ENCODE data around the gene SPEG. TPM values are rescaled to one million over a fixed set of nuclear protein-coding genes. Genes with fewer than 3 reads are reported as not detected.

SPEG gene
- total RNA-seq, 2 experiments from 2014 or later = 0.46 TPM; not detected in 1

GRCh38 chr2:219488844-219489194 is 54.2 kb downstream of the SPEG start:
- Histone ChIP-seq H3K27ac (ENCODE audit: low read depth, low read length, poor library complexity, severe bottlenecking) (no peak overlapping the region), H3K9me2 (ENCODE audit: insufficient read depth, low read length) (no peaks in the 10 kb centered on the region), H2AFZ (ENCODE audit: low read length) (no peak overlapping the region), H3K9me3 (ENCODE audit: low read length) (no peaks in the 10 kb centered on the region), H4K20me1 (ENCODE audit: insufficient read depth, low read length) (no peaks in the 10 kb centered on the region), H3K4me2 (ENCODE audit: low read length) (no peak overlapping the region), H3K79me2 (ENCODE audit: insufficient read depth, low read depth, low read length) (no peaks in the 10 kb centered on the region), H3K4me1 (ENCODE audit: insufficient read depth, low read length, poor library complexity, severe bottlenecking) (no peaks in the 10 kb centered on the region), H3K4me3 (ENCODE audit: low read depth, low read length, poor library complexity, severe bottlenecking) (no peak overlapping the region), H3K36me3 (ENCODE audit: insufficient read depth, low read length) (no peaks in the 10 kb centered on the region)
- ChIA-PET POLR2A (interaction anchor here (0.7 kb wide), 1 partner anchor 159 kb away, joined by 3 read pairs; no protein-coding TSS in a partner anchor), CTCF (ENCODE audit: unreplicated experiment) (interaction anchor here (0.6 to 0.7 kb wide), 3 partner anchors 63 to 243 kb away, joined by 3 to 10 read pairs (median 3); partner anchors contain the start of gene DNPEP)
- TF ChIP-seq EZH2phosphoT487 (IDR thresholded peaks at IDR 0.05; ENCODE audit: borderline replicate concordance, low read depth, low read length) = no peak
- no peak for TF ChIP-seq CTCF (conservative IDR thresholded peaks at IDR 0.05; ENCODE audit: low read length)
- DNase-seq (ENCODE audit: low spot score) = no peak
- BruUV-seq (replicated peaks) = no TSS peak
- intact Hi-C loops (cut with micrococcal nuclease; ENCODE audit: unreplicated experiment) = no loop called here

- POLR2A ChIA-PET = no interaction called here
- no peaks in the 10 kb centered on the region for H3K9me3 ChIP-seq (ENCODE audit: low read length)
- no peaks in the 10 kb centered on the region for H3K79me2 ChIP-seq (ENCODE audit: insufficient read depth, low read depth, low read length)
- no peak overlapping the region for H3K4me2 ChIP-seq (ENCODE audit: low read length)
- no peaks in the 10 kb centered on the region for H3K36me3 ChIP-seq (ENCODE audit: insufficient read depth, low read length)
- TF ChIP-seq EZH2phosphoT487 (IDR thresholded peaks at IDR 0.05; ENCODE audit: borderline replicate concordance, low read depth, low read length) (no peak), CTCF (conservative IDR thresholded peaks at IDR 0.05; ENCODE audit: low read length) (no peak)
- no TSS peak for BruUV-seq (replicated peaks)
- no peak overlapping the region for H3K4me3 ChIP-seq (ENCODE audit: low read depth, low read length, poor library complexity, severe bottlenecking)
- H3K27ac ChIP-seq (ENCODE audit: low read depth, low read length, poor library complexity, severe bottlenecking) = no peak overlapping the region
- intact Hi-C loops (cut with micrococcal nuclease; ENCODE audit: unreplicated experiment) = no loop called here
- CTCF ChIA-PET (ENCODE audit: unreplicated experiment) = no interaction called here
- no peak for DNase-seq (ENCODE audit: low spot score)
- H3K4me1 ChIP-seq (ENCODE audit: insufficient read depth, low read length, poor library complexity, severe bottlenecking) = no peaks in the 10 kb centered on the region
- H2AFZ ChIP-seq (ENCODE audit: low read length) = no peak overlapping the region
- H3K9me2 ChIP-seq (ENCODE audit: insufficient read depth, low read length) = no peaks in the 10 kb centered on the region
- H4K20me1 ChIP-seq (ENCODE audit: insufficient read depth, low read length) = no peaks in the 10 kb centered on the region
Measured at GRCh38 chr2:219489315-219489714, 54.7 kb downstream of the SPEG start.

GRCh38 chr2:219490186-219490585 is 55.5 kb downstream of the SPEG start:
- POLR2A ChIA-PET = no interaction called here
- no peaks in the 10 kb centered on the region for H3K4me1 ChIP-seq (ENCODE audit: insufficient read depth, low read length, poor library complexity, severe bottlenecking)
- no TSS peak for BruUV-seq (replicated peaks)
- H3K9me2 ChIP-seq (ENCODE audit: insufficient read depth, low read length) = no peaks in the 10 kb centered on the region
- H3K79me2 ChIP-seq (ENCODE audit: insufficient read depth, low read depth, low read length) = no peaks in the 10 kb centered on the region
- H3K4me3 ChIP-seq (ENCODE audit: low read depth, low read length, poor library complexity, severe bottlenecking) = no peak overlapping the region
- no peak overlapping the region for H2AFZ ChIP-seq (ENCODE audit: low read length)
- CTCF ChIA-PET (ENCODE audit: unreplicated experiment) = no interaction called here
- H3K4me2 ChIP-seq (ENCODE audit: low read length) = no peak overlapping the region
- no peaks in the 10 kb centered on the region for H3K9me3 ChIP-seq (ENCODE audit: low read length)
- intact Hi-C loops (cut with micrococcal nuclease; ENCODE audit: unreplicated experiment) = no loop called here
- H3K27ac ChIP-seq (ENCODE audit: low read depth, low read length, poor library complexity, severe bottlenecking) = no peak overlapping the region
- no peak for DNase-seq (ENCODE audit: low spot score)
- no peaks in the 10 kb centered on the region for H3K36me3 ChIP-seq (ENCODE audit: insufficient read depth, low read length)
- TF ChIP-seq CTCF (conservative IDR thresholded peaks at IDR 0.05; ENCODE audit: low read length) (no peak), EZH2phosphoT487 (IDR thresholded peaks at IDR 0.05; ENCODE audit: borderline replicate concordance, low read depth, low read length) (no peak)
- H4K20me1 ChIP-seq (ENCODE audit: insufficient read depth, low read length) = no peaks in the 10 kb centered on the region
